ENCODE measurements around the gene MAGI2. TPM values are rescaled to one million over a fixed set of nuclear protein-coding genes. Genes with fewer than 3 reads are reported as not detected.

MAGI2 gene
- total RNA-seq, 5 donors from 2014 or later (not counting 1 experiment from before 2014, with no cell fraction given) = 0.10 to 0.77 (median 0.22) TPM

GRCh38 chr7:78939669-78940068, 513.8 kb downstream of the MAGI2 start:
- Mint-ChIP-seq H3K36me3 (no peaks in the 10 kb centered on the region), H3K4me3 (no peak overlapping the region), H3K27ac (no peak overlapping the region), H3K27me3 (no peaks in the 10 kb centered on the region), H3K4me1 (no peaks in the 10 kb centered on the region), H3K9me3 (peaks cover 3 to 7% (median 7%) of the 10 kb centered on the region in 3 donors)
- WGBS (ENCODE audit: insufficient coverage) = 90% methylated on average over 3 of the region's 4 CpGs
- ATAC-seq (replicated peaks in 1 of 4) = no peak
- no peak for DNase-seq
- no peaks in the 10 kb centered on the region for H3K36me3 ChIP-seq (ENCODE audit: control insufficient read depth in 2 of 2, extremely low read depth in 1 of 2, insufficient read depth in 1 of 2, low read length in 1 of 2)
- H3K4me3 ChIP-seq (ENCODE audit: control insufficient read depth in 1 of 2, extremely low read depth in 1 of 2, low read length in 1 of 2) = no peak overlapping the region
- no peaks in the 10 kb centered on the region for H3K4me1 ChIP-seq (ENCODE audit: control insufficient read depth in 1 of 2, extremely low read depth in 1 of 2, insufficient read depth in 2 of 2, low read length in 2 of 2)
- H3K27me3 ChIP-seq (replicated peaks in 1 of 2; ENCODE audit: control insufficient read depth in 2 of 2, extremely low read depth in 1 of 2, insufficient read depth in 2 of 2, low read length in 1 of 2) = no peaks in the 10 kb centered on the region
- H3K27ac ChIP-seq (ENCODE audit: low read length) = no peak overlapping the region
- POLR2A ChIA-PET = no interaction called here
- no peaks in the 10 kb centered on the region for H3K9me3 ChIP-seq
- CTCF ChIA-PET = no interaction called here

DNA sequence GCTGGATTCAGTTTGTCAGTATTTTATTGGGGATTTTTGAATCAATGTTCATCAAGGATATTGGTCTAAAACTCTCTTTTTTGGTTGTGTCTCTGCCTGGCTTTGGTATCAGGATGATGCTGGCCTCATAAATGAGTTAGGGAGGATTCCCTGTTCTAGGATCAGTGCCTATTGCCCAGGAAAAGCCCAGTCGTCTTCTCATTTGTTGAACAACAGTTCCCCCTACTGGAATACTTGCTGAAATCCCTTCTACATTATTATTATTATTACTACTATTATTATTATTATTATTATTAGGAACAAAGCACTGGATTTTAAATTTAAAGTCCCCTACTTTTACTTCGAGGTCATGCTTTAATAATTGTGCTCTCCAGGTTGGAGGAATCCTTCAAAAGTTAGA, 528.9 kb downstream of the MAGI2 start:
- Mint-ChIP-seq H3K27me3 (no peaks in the 10 kb centered on the region), H3K27ac (no peak overlapping the region), H3K4me3 (no peak overlapping the region), H3K36me3 (no peaks in the 10 kb centered on the region), H3K4me1 (no peaks in the 10 kb centered on the region), H3K9me3 (peaks cover 4 to 8% (median 5%) of the 10 kb centered on the region in 3 donors)
- no peak for DNase-seq
- Histone ChIP-seq H3K4me3 (ENCODE audit: control insufficient read depth in 1 of 2, extremely low read depth in 1 of 2, low read length in 1 of 2) (no peak overlapping the region), H3K27me3 (replicated peaks in 1 of 2; ENCODE audit: control insufficient read depth in 2 of 2, extremely low read depth in 1 of 2, insufficient read depth in 2 of 2, low read length in 1 of 2) (no peaks in the 10 kb centered on the region), H3K27ac (ENCODE audit: low read length) (no peak overlapping the region), H3K4me1 (ENCODE audit: control insufficient read depth in 1 of 2, extremely low read depth in 1 of 2, insufficient read depth in 2 of 2, low read length in 2 of 2) (no peaks in the 10 kb centered on the region), H3K36me3 (ENCODE audit: control insufficient read depth in 2 of 2, extremely low read depth in 1 of 2, insufficient read depth in 1 of 2, low read length in 1 of 2) (no peaks in the 10 kb centered on the region), H3K9me3 (no peaks in the 10 kb centered on the region)
- ChIA-PET POLR2A (interaction anchor here in 1 of 2 donors (0.6 kb wide), 1 partner anchor 98 kb away, joined by 3 read pairs; no protein-coding TSS in a partner anchor), CTCF (no interaction called here)
- no CpG with 5 or more reads among the region's 2 CpGs for WGBS (ENCODE audit: insufficient coverage)
- ATAC-seq (replicated peaks in 1 of 4) = no peak

DNA sequence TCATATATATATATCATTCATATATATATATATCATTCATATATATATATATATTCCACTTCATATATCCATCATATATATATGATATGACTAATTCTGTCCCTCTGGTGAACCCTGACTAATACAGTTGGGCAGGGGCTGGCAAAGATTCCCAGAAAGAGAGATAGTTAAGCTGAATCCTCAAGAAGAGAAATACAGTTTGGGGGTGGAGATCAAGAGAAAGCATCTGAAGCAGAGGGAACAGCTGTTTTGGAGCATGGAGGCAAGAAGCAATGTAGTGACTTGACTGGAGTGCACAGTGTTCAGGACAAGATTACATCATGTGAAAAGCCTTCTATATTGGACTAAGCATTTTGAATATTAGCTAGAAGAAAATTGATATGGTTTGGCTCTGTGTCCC, 540.7 kb downstream of the MAGI2 start:
- no peaks in the 10 kb centered on the region for H3K4me1 ChIP-seq (ENCODE audit: control insufficient read depth in 1 of 2, extremely low read depth in 1 of 2, insufficient read depth in 2 of 2, low read length in 2 of 2)
- DNase-seq = no peak
- no peaks in the 10 kb centered on the region for H3K9me3 ChIP-seq
- no peaks in the 10 kb centered on the region for H3K27me3 Mint-ChIP-seq
- POLR2A ChIA-PET = no interaction called here
- H3K9me3 Mint-ChIP-seq = peaks cover 7 to 19% (median 7%) of the 10 kb centered on the region in 3 donors
- H3K27ac ChIP-seq (ENCODE audit: low read length) = no peak overlapping the region
- no peaks in the 10 kb centered on the region for H3K27me3 ChIP-seq (replicated peaks in 1 of 2; ENCODE audit: control insufficient read depth in 2 of 2, extremely low read depth in 1 of 2, insufficient read depth in 2 of 2, low read length in 1 of 2)
- CTCF ChIA-PET = no interaction called here
- no peak overlapping the region for H3K4me3 Mint-ChIP-seq
- no peaks in the 10 kb centered on the region for H3K36me3 Mint-ChIP-seq
- H3K4me1 Mint-ChIP-seq = no peaks in the 10 kb centered on the region
- no peaks in the 10 kb centered on the region for H3K36me3 ChIP-seq (ENCODE audit: control insufficient read depth in 2 of 2, extremely low read depth in 1 of 2, insufficient read depth in 1 of 2, low read length in 1 of 2)
- H3K27ac Mint-ChIP-seq = no peak overlapping the region
- H3K4me3 ChIP-seq (ENCODE audit: control insufficient read depth in 1 of 2, extremely low read depth in 1 of 2, low read length in 1 of 2) = no peak overlapping the region
- ATAC-seq (replicated peaks in 1 of 4) = no peak

DNA sequence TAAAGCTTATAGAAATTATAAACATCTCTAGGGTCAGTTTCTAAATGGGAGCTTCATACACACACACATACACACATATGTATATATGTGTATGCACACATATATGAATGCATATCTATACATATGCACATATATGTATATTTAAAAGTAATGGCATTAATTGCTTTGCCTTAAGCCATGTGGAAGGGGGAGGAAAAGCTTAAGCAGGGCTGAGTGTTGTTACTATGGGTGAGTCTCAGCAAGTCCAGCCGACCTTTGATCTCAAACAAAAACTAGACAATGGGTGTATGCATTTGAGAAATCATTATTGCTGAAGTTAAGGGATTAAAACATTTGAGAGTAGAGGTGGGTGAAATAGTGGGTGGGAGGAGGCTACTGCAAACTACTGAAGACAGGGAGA, 546.7 kb downstream of the MAGI2 start:
- Histone ChIP-seq H3K27ac (ENCODE audit: low read length) (no peak overlapping the region), H3K9me3 (no peaks in the 10 kb centered on the region), H3K36me3 (ENCODE audit: control insufficient read depth in 2 of 2, extremely low read depth in 1 of 2, insufficient read depth in 1 of 2, low read length in 1 of 2) (no peaks in the 10 kb centered on the region), H3K4me1 (ENCODE audit: control insufficient read depth in 1 of 2, extremely low read depth in 1 of 2, insufficient read depth in 2 of 2, low read length in 2 of 2) (no peaks in the 10 kb centered on the region), H3K4me3 (ENCODE audit: control insufficient read depth in 1 of 2, extremely low read depth in 1 of 2, low read length in 1 of 2) (no peak overlapping the region), H3K27me3 (replicated peaks in 1 of 2; ENCODE audit: control insufficient read depth in 2 of 2, extremely low read depth in 1 of 2, insufficient read depth in 2 of 2, low read length in 1 of 2) (no peaks in the 10 kb centered on the region)
- ATAC-seq (replicated peaks in 1 of 4) (no peak), DNase-seq (no peak)
- Mint-ChIP-seq H3K4me1 (no peaks in the 10 kb centered on the region), H3K9me3 (peaks cover 4 to 10% (median 5%) of the 10 kb centered on the region in 3 donors), H3K27me3 (no peaks in the 10 kb centered on the region), H3K4me3 (no peak overlapping the region), H3K27ac (no peak overlapping the region), H3K36me3 (no peaks in the 10 kb centered on the region)
- ChIA-PET CTCF (no interaction called here), POLR2A (no interaction called here)
- 67% methylated on average over 1 of the region's 1 CpG for WGBS (ENCODE audit: insufficient coverage)

DNA sequence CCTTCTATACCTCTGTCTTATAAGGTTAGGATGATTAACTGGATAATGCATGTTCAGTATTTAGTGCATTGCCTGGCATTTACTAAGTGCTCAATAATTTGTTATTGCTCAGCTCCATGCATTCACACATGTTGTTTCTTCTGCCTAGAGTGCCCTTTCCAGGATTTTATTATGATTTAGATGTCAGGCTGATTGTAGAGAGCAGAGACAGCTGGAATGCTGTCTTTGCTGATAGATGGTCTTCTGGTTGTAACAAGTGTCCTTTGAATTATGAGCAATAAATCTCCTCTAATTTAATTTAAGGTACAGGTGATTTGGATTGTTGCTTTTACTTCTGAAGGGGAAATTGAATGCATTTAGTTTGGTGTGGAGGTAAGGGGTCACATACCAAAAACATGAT, 548.0 kb downstream of the MAGI2 start:
- Histone ChIP-seq H3K4me1 (ENCODE audit: control insufficient read depth in 1 of 2, extremely low read depth in 1 of 2, insufficient read depth in 2 of 2, low read length in 2 of 2) (no peaks in the 10 kb centered on the region), H3K4me3 (ENCODE audit: control insufficient read depth in 1 of 2, extremely low read depth in 1 of 2, low read length in 1 of 2) (no peak overlapping the region), H3K27me3 (replicated peaks in 1 of 2; ENCODE audit: control insufficient read depth in 2 of 2, extremely low read depth in 1 of 2, insufficient read depth in 2 of 2, low read length in 1 of 2) (no peaks in the 10 kb centered on the region), H3K36me3 (ENCODE audit: control insufficient read depth in 2 of 2, extremely low read depth in 1 of 2, insufficient read depth in 1 of 2, low read length in 1 of 2) (no peaks in the 10 kb centered on the region), H3K9me3 (no peaks in the 10 kb centered on the region), H3K27ac (ENCODE audit: low read length) (no peak overlapping the region)
- Mint-ChIP-seq H3K27ac (no peak overlapping the region), H3K4me3 (no peak overlapping the region), H3K9me3 (peaks cover 2 to 8% (median 5%) of the 10 kb centered on the region in 3 donors), H3K4me1 (no peaks in the 10 kb centered on the region), H3K27me3 (no peaks in the 10 kb centered on the region), H3K36me3 (no peaks in the 10 kb centered on the region)
- CTCF ChIA-PET = no interaction called here
- ATAC-seq (replicated peaks in 1 of 4) (no peak), DNase-seq (no peak)
- POLR2A ChIA-PET = no interaction called here

DNA sequence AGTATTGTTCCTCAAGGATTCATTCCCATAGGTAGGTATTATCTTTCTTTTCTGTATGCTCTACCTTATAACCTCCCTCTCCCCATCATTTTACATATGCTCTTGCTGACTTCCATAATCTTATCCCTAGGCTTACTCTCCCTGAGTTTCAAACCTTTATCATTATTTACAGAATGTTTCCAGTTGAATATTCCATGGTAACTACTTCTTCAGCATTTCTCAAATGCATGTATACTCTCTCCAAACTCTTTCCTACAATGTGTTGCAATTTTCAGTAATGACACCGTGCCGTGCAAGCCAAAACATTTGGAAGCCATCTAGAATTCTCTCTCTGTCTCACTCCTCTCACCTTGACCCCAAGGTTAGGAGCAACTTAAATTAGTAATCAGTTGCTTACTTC, 548.5 kb downstream of the MAGI2 start:
- no peak overlapping the region for H3K27ac Mint-ChIP-seq
- Histone ChIP-seq H3K4me1 (ENCODE audit: control insufficient read depth in 1 of 2, extremely low read depth in 1 of 2, insufficient read depth in 2 of 2, low read length in 2 of 2) (no peaks in the 10 kb centered on the region), H3K9me3 (no peaks in the 10 kb centered on the region), H3K36me3 (ENCODE audit: control insufficient read depth in 2 of 2, extremely low read depth in 1 of 2, insufficient read depth in 1 of 2, low read length in 1 of 2) (no peaks in the 10 kb centered on the region), H3K4me3 (ENCODE audit: control insufficient read depth in 1 of 2, extremely low read depth in 1 of 2, low read length in 1 of 2) (no peak overlapping the region), H3K27me3 (replicated peaks in 1 of 2; ENCODE audit: control insufficient read depth in 2 of 2, extremely low read depth in 1 of 2, insufficient read depth in 2 of 2, low read length in 1 of 2) (no peaks in the 10 kb centered on the region), H3K27ac (ENCODE audit: low read length) (no peak overlapping the region)
- DNase-seq = no peak
- H3K4me1 Mint-ChIP-seq = no peaks in the 10 kb centered on the region
- CTCF ChIA-PET = no interaction called here
- 93% methylated on average over 2 of the region's 2 CpGs for WGBS (ENCODE audit: insufficient coverage)
- no peak overlapping the region for H3K4me3 Mint-ChIP-seq
- H3K36me3 Mint-ChIP-seq = no peaks in the 10 kb centered on the region
- peaks cover 2 to 12% (median 9%) of the 10 kb centered on the region in 3 donors for H3K9me3 Mint-ChIP-seq
- no peaks in the 10 kb centered on the region for H3K27me3 Mint-ChIP-seq
- POLR2A ChIA-PET = no interaction called here
- no peak for ATAC-seq (replicated peaks in 1 of 4)

- no peaks in the 10 kb centered on the region for H3K4me1 Mint-ChIP-seq
- H3K27ac Mint-ChIP-seq = no peak overlapping the region
- Histone ChIP-seq H3K9me3 (no peaks in the 10 kb centered on the region), H3K36me3 (ENCODE audit: control insufficient read depth in 2 of 2, extremely low read depth in 1 of 2, insufficient read depth in 1 of 2, low read length in 1 of 2) (no peaks in the 10 kb centered on the region), H3K4me1 (ENCODE audit: control insufficient read depth in 1 of 2, extremely low read depth in 1 of 2, insufficient read depth in 2 of 2, low read length in 2 of 2) (no peaks in the 10 kb centered on the region), H3K27me3 (replicated peaks in 1 of 2; ENCODE audit: control insufficient read depth in 2 of 2, extremely low read depth in 1 of 2, insufficient read depth in 2 of 2, low read length in 1 of 2) (no peaks in the 10 kb centered on the region), H3K27ac (ENCODE audit: low read length) (no peak overlapping the region), H3K4me3 (ENCODE audit: control insufficient read depth in 1 of 2, extremely low read depth in 1 of 2, low read length in 1 of 2) (no peak overlapping the region)
- no peak overlapping the region for H3K4me3 Mint-ChIP-seq
- H3K9me3 Mint-ChIP-seq = peaks cover 0 to 15% (median 10%) of the 10 kb centered on the region in 3 donors
- no peaks in the 10 kb centered on the region for H3K36me3 Mint-ChIP-seq
- no peaks in the 10 kb centered on the region for H3K27me3 Mint-ChIP-seq
- POLR2A ChIA-PET = no interaction called here
- ATAC-seq (replicated peaks in 1 of 4) (no peak), DNase-seq (no peak)
- no CpG with 5 or more reads among the region's 3 CpGs for WGBS (ENCODE audit: insufficient coverage)
- CTCF ChIA-PET = no interaction called here
These were observed 551.9 kb downstream of the MAGI2 start for GRCh38 chr7:78901566-78901965.
